H9 (cell line): ENCODE data around the gene UCMA. TPM values are rescaled to one million over a fixed set of nuclear protein-coding genes. Genes with fewer than 3 reads are reported as not detected.

Experiments
- DNase-seq: peaks from one replicate; pipeline ENCODE4 v3.0.0-alpha.2; 2017
- H2AFZ ChIP-seq: one replicate; pipeline ENCODE4 v1.6.1; 2013; ENCODE audit warnings: mild to moderate bottlenecking, low read length, control low read depth, moderate library complexity
- H2AK5ac ChIP-seq: 2 replicates; pipeline ENCODE4 v1.6.1; 2013; ENCODE audit warnings: low read length, control low read depth, mixed read lengths; ENCODE audit not compliant: insufficient read length
- H2BK120ac ChIP-seq: one replicate; pipeline ENCODE4 v1.6.1; 2013; ENCODE audit warnings: low read depth, mild to moderate bottlenecking, low read length, control low read depth, inconsistent platforms; ENCODE audit not compliant: poor library complexity, severe bottlenecking
- H2BK12ac ChIP-seq: 2 replicates; pipeline ENCODE4 v1.6.1; 2013; ENCODE audit warnings: low read length, control low read depth, mixed read lengths, low read depth; ENCODE audit not compliant: insufficient read length
- H2BK15ac ChIP-seq: 2 replicates; pipeline ENCODE4 v1.6.1; 2013; ENCODE audit warnings: low read depth, low read length, control low read depth
- H2BK20ac ChIP-seq: one replicate; pipeline ENCODE4 v1.6.1; 2013; ENCODE audit warnings: low read depth, mild to moderate bottlenecking, low read length, control low read depth, inconsistent platforms; ENCODE audit not compliant: poor library complexity, severe bottlenecking
- H2BK5ac ChIP-seq: 2 replicates; pipeline ENCODE4 v1.6.1; 2013; ENCODE audit warnings: low read length, control low read depth, mixed read lengths; ENCODE audit not compliant: insufficient read length
- H3K14ac ChIP-seq: 2 replicates; pipeline ENCODE4 v1.6.1; 2013; ENCODE audit warnings: low read length, control low read depth; ENCODE audit not compliant: insufficient read depth
- H3K18ac ChIP-seq: 2 replicates; pipeline ENCODE4 v1.6.1; 2013; ENCODE audit warnings: low read depth, mild to moderate bottlenecking, mixed read lengths, low read length, control low read depth; ENCODE audit not compliant: insufficient read length
- H3K23ac ChIP-seq: 2 replicates; pipeline ENCODE4 v1.6.1; 2013; ENCODE audit warnings: low read length, control low read depth, mixed read lengths, low read depth; ENCODE audit not compliant: insufficient read length
- H3K23me2 ChIP-seq: 2 replicates; pipeline ENCODE4 v1.6.1; 2013; ENCODE audit warnings: low read depth, mild to moderate bottlenecking, mixed read lengths, low read length, control low read depth; ENCODE audit not compliant: insufficient read length, poor library complexity, severe bottlenecking
- H3K27ac ChIP-seq: 2 replicates; pipeline ENCODE4 v1.5.1; 2013; ENCODE audit warnings: low read length, control low read depth, mixed read lengths, low read depth; ENCODE audit not compliant: insufficient read length
- H3K27me3 ChIP-seq: 2 replicates; pipeline ENCODE4 v1.6.1; 2013; ENCODE audit warnings: low read length, control low read depth, inconsistent platforms; ENCODE audit not compliant: insufficient read depth
- H3K4ac ChIP-seq: 2 replicates; pipeline ENCODE4 v1.6.1; 2013; ENCODE audit warnings: low read depth, mild to moderate bottlenecking, control low read depth, inconsistent platforms, low read length, moderate library complexity
- H3K4me1 ChIP-seq: 2 replicates; pipeline ENCODE4 v1.6.1; 2013; ENCODE audit warnings: low read length, control low read depth, inconsistent platforms; ENCODE audit not compliant: insufficient read depth
- H3K4me2 ChIP-seq: 2 replicates; pipeline ENCODE4 v1.6.1; 2013; ENCODE audit warnings: low read length, control low read depth, mixed read lengths; ENCODE audit not compliant: insufficient read length, insufficient read depth
- H3K56ac ChIP-seq: 2 replicates; pipeline ENCODE4 v1.6.1; 2013; ENCODE audit warnings: low read depth, mild to moderate bottlenecking, mixed read lengths, low read length, control low read depth; ENCODE audit not compliant: insufficient read length
- H3K79me1 ChIP-seq: 2 replicates; pipeline ENCODE4 v1.6.1; 2013; ENCODE audit warnings: low read depth, mild to moderate bottlenecking, moderate library complexity, low read length, control low read depth, inconsistent platforms; ENCODE audit not compliant: insufficient read depth, poor library complexity, severe bottlenecking
- H3K79me2 ChIP-seq: 2 replicates; pipeline ENCODE4 v1.6.1; 2013; ENCODE audit warnings: low read length, control low read depth, inconsistent platforms; ENCODE audit not compliant: insufficient read depth
- H3K9ac ChIP-seq: 2 replicates; pipeline ENCODE4 v1.6.1; 2013; ENCODE audit warnings: low read length, control low read depth, mixed read lengths; ENCODE audit not compliant: insufficient read length; ENCODE audit errors: extremely low read depth
- H3K9me3 ChIP-seq: one replicate; pipeline ENCODE4 v1.6.1; 2013; ENCODE audit warnings: low read depth, low read length, inconsistent platforms; ENCODE audit not compliant: control insufficient read depth
- H3T11ph ChIP-seq: one replicate; pipeline ENCODE4 v1.6.1; 2013; ENCODE audit warnings: mild to moderate bottlenecking, low read length, control low read depth, inconsistent platforms
- H4K20me1 ChIP-seq: one replicate; pipeline ENCODE4 v1.6.1; 2013; ENCODE audit not compliant: control insufficient read depth, insufficient read length, insufficient read depth
- H4K5ac ChIP-seq: 2 replicates; pipeline ENCODE4 v1.6.1; 2013; ENCODE audit warnings: low read depth, mild to moderate bottlenecking, mixed read lengths, low read length, control low read depth; ENCODE audit not compliant: insufficient read length
- H4K8ac ChIP-seq: replicated peaks from 2 replicates; pipeline ENCODE4 v1.6.1; 2013; ENCODE audit warnings: low read length, control low read depth, mixed read lengths, low read depth; ENCODE audit not compliant: insufficient read length
- H4K91ac ChIP-seq: 2 replicates; pipeline ENCODE4 v1.6.1; 2013; ENCODE audit warnings: low read depth, mild to moderate bottlenecking, moderate library complexity, mixed read lengths, low read length, control low read depth; ENCODE audit not compliant: insufficient read length
- H3K27ac Mint-ChIP-seq, 3 experiments: 2 replicates in 2 of 3; 3 replicates in 1 of 3; pipeline ENCODE4 v1.8.0; 2020 to 2021; ENCODE audit warnings: mixed read lengths in 3 of 3, mild to moderate bottlenecking in 1 of 3, moderate library complexity in 1 of 3
- H3K27me3 Mint-ChIP-seq: 2 replicates; pipeline ENCODE4 v1.8.0; 2021; ENCODE audit warnings: low read depth, mild to moderate bottlenecking, moderate library complexity, mixed read lengths
- H3K36me3 Mint-ChIP-seq, 3 experiments: 2 replicates in 2 of 3; 3 replicates in 1 of 3; pipeline ENCODE4 v1.8.0; 2020 to 2021; ENCODE audit warnings: low read depth in 3 of 3, mixed read lengths in 3 of 3; ENCODE audit not compliant: insufficient read depth in 1 of 3
- H3K4me1 Mint-ChIP-seq, 2 experiments: 2 replicates each; pipeline ENCODE4 v1.8.0; 2020; ENCODE audit warnings: mixed read lengths in 2 of 2
- H3K4me3 Mint-ChIP-seq, 2 experiments: 2 replicates in 1 of 2; 3 replicates in 1 of 2; pipeline ENCODE4 v1.8.0; 2020 to 2021; ENCODE audit warnings: mild to moderate bottlenecking in 2 of 2, mixed read lengths in 2 of 2, moderate library complexity in 1 of 2
- H3K9me3 Mint-ChIP-seq, 2 experiments: 2 replicates in 1 of 2; 3 replicates in 1 of 2; pipeline ENCODE4 v1.8.0; 2020; ENCODE audit warnings: mild to moderate bottlenecking in 2 of 2, mixed read lengths in 2 of 2, moderate library complexity in 1 of 2
- WGBS: extraction: QIAGEN DNeasy Blood & Tissue Kit; methylation state at CpG from one replicate; pipeline ENCODE4 v1.1.7; 2013; ENCODE audit warnings: missing lambda C conversion rate, low lambda C conversion rate, mixed read lengths; ENCODE audit not compliant: insufficient read length; ENCODE audit errors: extremely low coverage; 5-methylcytosine and 5-hydroxymethylcytosine counted together
- total RNA-seq: library from RNA; stranded (reverse); gene quantifications from 2 replicates; pipeline ENCODE4 v1.2.1, GENCODE V29; 2021
- TF ChIP-seq, protein P1 (sequence below): fragments of 200-600 bp; sonication (generic); conservative IDR thresholded peaks from 3 replicates; pipeline ENCODE4 v1.8.0; 2021; ENCODE audit warnings: antibody characterized with exemption, mild to moderate bottlenecking

The UCMA gene
- total RNA-seq, 1 experiment from 2014 or later = not detected

DNA sequence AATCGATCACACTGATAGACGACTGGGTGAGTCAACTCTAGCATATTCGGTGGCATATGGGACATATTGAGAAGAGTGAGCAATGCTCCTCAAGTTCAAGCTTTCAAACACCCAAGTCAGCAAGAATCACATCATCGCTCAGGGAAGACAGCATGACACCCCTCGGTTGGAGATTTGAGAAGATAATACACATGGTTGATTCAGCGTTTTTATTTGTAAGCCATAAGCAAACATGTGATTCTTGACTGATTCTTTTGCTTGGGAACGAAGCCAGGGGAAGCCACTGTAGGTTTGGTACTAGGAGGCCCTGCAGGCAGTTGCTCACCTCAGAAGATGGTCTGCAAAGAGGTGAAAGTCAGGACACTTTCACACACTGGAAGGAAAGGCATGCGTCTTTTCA lies 12.6 kb downstream of the UCMA start:
- Histone ChIP-seq H3K79me2 (no peaks in the 10 kb centered on the region), H4K20me1 (no peaks in the 10 kb centered on the region), H2AK5ac (no peak overlapping the region), H2BK20ac (no peak overlapping the region), H3K4ac (no peak overlapping the region), H3K18ac (no peak overlapping the region), H4K5ac (no peak overlapping the region), H2BK12ac (no peak overlapping the region), H3K9me3 (no peaks in the 10 kb centered on the region), H3K27me3 (no peaks in the 10 kb centered on the region), H3K27ac (no peak overlapping the region), H3K23ac (no peak overlapping the region), H2BK15ac (no peak overlapping the region), H3T11ph (no peak overlapping the region), H4K8ac (no peak overlapping the region), H3K56ac (no peak overlapping the region), H2BK5ac (no peak overlapping the region), H2AFZ (no peak overlapping the region), H3K14ac (no peak overlapping the region), H3K9ac (no peak overlapping the region), H3K23me2 (no peaks in the 10 kb centered on the region), H3K79me1 (no peaks in the 10 kb centered on the region), H2BK120ac (no peak overlapping the region), H3K4me2 (no peak overlapping the region), H4K91ac (no peak overlapping the region), H3K4me1 (peaks cover 3% of the 10 kb centered on the region; the same call in 1 of the 2 replicates)
- no peak for DNase-seq
- H3K9me3 Mint-ChIP-seq = no peaks in the 10 kb centered on the region; a peak in 1 of 5 replicates
- no peak overlapping the region for H3K4me3 Mint-ChIP-seq
- H3K27me3 Mint-ChIP-seq = no peaks in the 10 kb centered on the region; the same call in 1 of the 2 replicates
- no peak overlapping the region for H3K27ac Mint-ChIP-seq
- WGBS = no CpG with 5 or more reads among the region's 8 CpGs
- peaks cover 8 to 12% of the 10 kb centered on the region in 2 experiments for H3K4me1 Mint-ChIP-seq
- H3K36me3 Mint-ChIP-seq = no peaks in the 10 kb centered on the region
- TF ChIP-seq, protein P1, sequence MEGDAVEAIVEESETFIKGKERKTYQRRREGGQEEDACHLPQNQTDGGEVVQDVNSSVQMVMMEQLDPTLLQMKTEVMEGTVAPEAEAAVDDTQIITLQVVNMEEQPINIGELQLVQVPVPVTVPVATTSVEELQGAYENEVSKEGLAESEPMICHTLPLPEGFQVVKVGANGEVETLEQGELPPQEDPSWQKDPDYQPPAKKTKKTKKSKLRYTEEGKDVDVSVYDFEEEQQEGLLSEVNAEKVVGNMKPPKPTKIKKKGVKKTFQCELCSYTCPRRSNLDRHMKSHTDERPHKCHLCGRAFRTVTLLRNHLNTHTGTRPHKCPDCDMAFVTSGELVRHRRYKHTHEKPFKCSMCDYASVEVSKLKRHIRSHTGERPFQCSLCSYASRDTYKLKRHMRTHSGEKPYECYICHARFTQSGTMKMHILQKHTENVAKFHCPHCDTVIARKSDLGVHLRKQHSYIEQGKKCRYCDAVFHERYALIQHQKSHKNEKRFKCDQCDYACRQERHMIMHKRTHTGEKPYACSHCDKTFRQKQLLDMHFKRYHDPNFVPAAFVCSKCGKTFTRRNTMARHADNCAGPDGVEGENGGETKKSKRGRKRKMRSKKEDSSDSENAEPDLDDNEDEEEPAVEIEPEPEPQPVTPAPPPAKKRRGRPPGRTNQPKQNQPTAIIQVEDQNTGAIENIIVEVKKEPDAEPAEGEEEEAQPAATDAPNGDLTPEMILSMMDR = no peak
